ENCODE results near the gene ASCL3.

ASCL3 gene

DNA sequence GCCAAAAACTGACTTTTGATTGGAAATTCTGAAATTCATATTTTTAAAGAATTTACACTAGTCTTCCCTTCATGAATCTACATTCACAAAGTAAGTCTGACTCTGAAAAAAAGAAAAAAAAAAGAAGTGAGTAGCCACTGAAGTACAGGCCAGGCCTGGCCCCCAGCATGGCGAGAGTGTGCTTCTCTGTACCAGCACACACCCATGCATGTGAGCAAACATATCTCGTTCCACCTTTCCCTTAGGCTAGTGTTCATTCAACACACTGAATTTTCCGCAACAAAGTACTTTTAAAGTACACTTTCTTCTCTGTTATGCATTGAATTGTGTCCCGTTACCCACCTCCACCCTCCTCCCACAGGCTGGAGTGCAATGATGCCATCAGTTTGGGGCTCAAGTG lies 14.6 kb downstream of the ASCL3 start:
- DNase-seq (ENCODE audit: low read depth in 1 of 2, low spot score in 1 of 2): no peak
- TF ChIP-seq SPI1 (IDR thresholded peaks at IDR 0.05; ENCODE audit: borderline replicate concordance, low read depth) (no peak), GABPA (IDR thresholded peaks at IDR 0.05; ENCODE audit: low read depth) (no peak), POLR2AphosphoS5 (IDR thresholded peaks at IDR 0.05; ENCODE audit: low read depth) (no peak)
- TF ChIP-seq, protein P1, sequence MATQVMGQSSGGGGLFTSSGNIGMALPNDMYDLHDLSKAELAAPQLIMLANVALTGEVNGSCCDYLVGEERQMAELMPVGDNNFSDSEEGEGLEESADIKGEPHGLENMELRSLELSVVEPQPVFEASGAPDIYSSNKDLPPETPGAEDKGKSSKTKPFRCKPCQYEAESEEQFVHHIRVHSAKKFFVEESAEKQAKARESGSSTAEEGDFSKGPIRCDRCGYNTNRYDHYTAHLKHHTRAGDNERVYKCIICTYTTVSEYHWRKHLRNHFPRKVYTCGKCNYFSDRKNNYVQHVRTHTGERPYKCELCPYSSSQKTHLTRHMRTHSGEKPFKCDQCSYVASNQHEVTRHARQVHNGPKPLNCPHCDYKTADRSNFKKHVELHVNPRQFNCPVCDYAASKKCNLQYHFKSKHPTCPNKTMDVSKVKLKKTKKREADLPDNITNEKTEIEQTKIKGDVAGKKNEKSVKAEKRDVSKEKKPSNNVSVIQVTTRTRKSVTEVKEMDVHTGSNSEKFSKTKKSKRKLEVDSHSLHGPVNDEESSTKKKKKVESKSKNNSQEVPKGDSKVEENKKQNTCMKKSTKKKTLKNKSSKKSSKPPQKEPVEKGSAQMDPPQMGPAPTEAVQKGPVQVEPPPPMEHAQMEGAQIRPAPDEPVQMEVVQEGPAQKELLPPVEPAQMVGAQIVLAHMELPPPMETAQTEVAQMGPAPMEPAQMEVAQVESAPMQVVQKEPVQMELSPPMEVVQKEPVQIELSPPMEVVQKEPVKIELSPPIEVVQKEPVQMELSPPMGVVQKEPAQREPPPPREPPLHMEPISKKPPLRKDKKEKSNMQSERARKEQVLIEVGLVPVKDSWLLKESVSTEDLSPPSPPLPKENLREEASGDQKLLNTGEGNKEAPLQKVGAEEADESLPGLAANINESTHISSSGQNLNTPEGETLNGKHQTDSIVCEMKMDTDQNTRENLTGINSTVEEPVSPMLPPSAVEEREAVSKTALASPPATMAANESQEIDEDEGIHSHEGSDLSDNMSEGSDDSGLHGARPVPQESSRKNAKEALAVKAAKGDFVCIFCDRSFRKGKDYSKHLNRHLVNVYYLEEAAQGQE (IDR thresholded peaks at IDR 0.05; ENCODE audit: insufficient replicate concordance, low read depth): no peak
- TF ChIP-seq, protein P2, sequence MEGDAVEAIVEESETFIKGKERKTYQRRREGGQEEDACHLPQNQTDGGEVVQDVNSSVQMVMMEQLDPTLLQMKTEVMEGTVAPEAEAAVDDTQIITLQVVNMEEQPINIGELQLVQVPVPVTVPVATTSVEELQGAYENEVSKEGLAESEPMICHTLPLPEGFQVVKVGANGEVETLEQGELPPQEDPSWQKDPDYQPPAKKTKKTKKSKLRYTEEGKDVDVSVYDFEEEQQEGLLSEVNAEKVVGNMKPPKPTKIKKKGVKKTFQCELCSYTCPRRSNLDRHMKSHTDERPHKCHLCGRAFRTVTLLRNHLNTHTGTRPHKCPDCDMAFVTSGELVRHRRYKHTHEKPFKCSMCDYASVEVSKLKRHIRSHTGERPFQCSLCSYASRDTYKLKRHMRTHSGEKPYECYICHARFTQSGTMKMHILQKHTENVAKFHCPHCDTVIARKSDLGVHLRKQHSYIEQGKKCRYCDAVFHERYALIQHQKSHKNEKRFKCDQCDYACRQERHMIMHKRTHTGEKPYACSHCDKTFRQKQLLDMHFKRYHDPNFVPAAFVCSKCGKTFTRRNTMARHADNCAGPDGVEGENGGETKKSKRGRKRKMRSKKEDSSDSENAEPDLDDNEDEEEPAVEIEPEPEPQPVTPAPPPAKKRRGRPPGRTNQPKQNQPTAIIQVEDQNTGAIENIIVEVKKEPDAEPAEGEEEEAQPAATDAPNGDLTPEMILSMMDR (IDR thresholded peaks at IDR 0.05; ENCODE audit: insufficient read depth, low read length): no peak
- Histone ChIP-seq H3K27ac (replicated peaks) (no peak overlapping the region), H3K27me3 (ENCODE audit: insufficient read depth, poor library complexity, severe bottlenecking) (no peaks in the 10 kb centered on the region), H3K4me3 (replicated peaks; ENCODE audit: insufficient read depth, low read length) (no peak overlapping the region)

DNA sequence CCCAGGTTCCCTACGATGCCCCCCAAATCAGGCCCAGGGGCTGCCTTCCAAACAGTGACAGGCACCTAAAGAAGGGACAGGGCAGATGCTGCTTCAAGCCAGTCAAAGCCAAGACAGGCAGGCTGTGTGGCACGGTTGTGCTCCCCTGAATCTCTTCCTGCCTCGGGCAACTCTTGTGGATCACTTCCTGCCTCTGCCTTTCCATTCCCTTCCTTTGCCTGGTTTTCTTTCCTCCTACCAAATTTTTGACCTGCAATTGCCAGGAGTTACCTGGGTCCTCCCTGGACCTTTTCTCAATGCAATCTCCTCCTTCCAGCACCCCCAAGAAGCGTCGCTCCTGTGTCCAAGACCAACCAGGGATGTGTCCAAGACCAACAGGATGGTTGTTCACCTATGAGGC lies 15.6 kb downstream of the ASCL3 start:
- no peak for DNase-seq (ENCODE audit: low read depth in 1 of 2, low spot score in 1 of 2)
- Histone ChIP-seq H3K4me3 (replicated peaks; ENCODE audit: insufficient read depth, low read length) (no peak overlapping the region), H3K27ac (replicated peaks) (no peak overlapping the region), H3K27me3 (ENCODE audit: insufficient read depth, poor library complexity, severe bottlenecking) (no peaks in the 10 kb centered on the region)
- TF ChIP-seq, protein P2 (IDR thresholded peaks at IDR 0.05; ENCODE audit: insufficient read depth, low read length): no peak
- TF ChIP-seq GABPA (IDR thresholded peaks at IDR 0.05; ENCODE audit: low read depth) (no peak), SPI1 (IDR thresholded peaks at IDR 0.05; ENCODE audit: borderline replicate concordance, low read depth) (no peak), POLR2AphosphoS5 (IDR thresholded peaks at IDR 0.05; ENCODE audit: low read depth) (no peak)
- TF ChIP-seq, protein P1 (IDR thresholded peaks at IDR 0.05; ENCODE audit: insufficient replicate concordance, low read depth): no peak

DNA sequence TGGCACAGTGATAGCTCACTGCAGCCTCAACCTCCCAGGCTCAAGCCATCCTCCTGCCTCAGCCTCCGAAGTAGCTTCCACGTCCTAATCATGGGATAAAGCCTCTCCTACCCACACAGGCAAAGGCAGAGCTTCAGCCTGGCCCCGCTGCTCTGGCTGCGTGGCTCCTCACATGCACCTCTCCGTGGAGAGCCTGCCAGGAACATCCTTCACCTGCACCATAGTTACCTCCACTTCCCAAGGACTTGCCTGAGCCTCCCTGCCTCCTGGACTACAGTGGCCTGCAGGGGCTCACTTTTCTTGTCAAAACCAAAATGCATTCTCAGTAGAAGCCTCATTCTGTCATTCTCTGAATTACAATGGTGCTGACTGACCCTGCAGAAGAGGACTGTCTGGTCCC lies 16.6 kb downstream of the ASCL3 start:
- H3K4me3 ChIP-seq (replicated peaks; ENCODE audit: insufficient read depth, low read length): no peak overlapping the region
- TF ChIP-seq, protein P2 (IDR thresholded peaks at IDR 0.05; ENCODE audit: insufficient read depth, low read length): no peak
- TF ChIP-seq GABPA (IDR thresholded peaks at IDR 0.05; ENCODE audit: low read depth): no peak
- no peak for TF ChIP-seq SPI1 (IDR thresholded peaks at IDR 0.05; ENCODE audit: borderline replicate concordance, low read depth)
- TF ChIP-seq POLR2AphosphoS5 (IDR thresholded peaks at IDR 0.05; ENCODE audit: low read depth): no peak
- TF ChIP-seq, protein P1 (IDR thresholded peaks at IDR 0.05; ENCODE audit: insufficient replicate concordance, low read depth): no peak
- H3K27ac ChIP-seq (replicated peaks): no peak overlapping the region
- DNase-seq (ENCODE audit: low read depth in 1 of 2, low spot score in 1 of 2): no peak
- no peaks in the 10 kb centered on the region for H3K27me3 ChIP-seq (ENCODE audit: insufficient read depth, poor library complexity, severe bottlenecking)
